ENCODE results near the gene ZYX.

GRCh38 chr7:143384148-143384547, 3.0 kb downstream of the ZYX start:
- TF ChIP-seq, protein P1, sequence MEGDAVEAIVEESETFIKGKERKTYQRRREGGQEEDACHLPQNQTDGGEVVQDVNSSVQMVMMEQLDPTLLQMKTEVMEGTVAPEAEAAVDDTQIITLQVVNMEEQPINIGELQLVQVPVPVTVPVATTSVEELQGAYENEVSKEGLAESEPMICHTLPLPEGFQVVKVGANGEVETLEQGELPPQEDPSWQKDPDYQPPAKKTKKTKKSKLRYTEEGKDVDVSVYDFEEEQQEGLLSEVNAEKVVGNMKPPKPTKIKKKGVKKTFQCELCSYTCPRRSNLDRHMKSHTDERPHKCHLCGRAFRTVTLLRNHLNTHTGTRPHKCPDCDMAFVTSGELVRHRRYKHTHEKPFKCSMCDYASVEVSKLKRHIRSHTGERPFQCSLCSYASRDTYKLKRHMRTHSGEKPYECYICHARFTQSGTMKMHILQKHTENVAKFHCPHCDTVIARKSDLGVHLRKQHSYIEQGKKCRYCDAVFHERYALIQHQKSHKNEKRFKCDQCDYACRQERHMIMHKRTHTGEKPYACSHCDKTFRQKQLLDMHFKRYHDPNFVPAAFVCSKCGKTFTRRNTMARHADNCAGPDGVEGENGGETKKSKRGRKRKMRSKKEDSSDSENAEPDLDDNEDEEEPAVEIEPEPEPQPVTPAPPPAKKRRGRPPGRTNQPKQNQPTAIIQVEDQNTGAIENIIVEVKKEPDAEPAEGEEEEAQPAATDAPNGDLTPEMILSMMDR (IDR thresholded peaks at IDR 0.05), result no peak
- TF ChIP-seq POLR2AphosphoS5 (IDR thresholded peaks at IDR 0.05), result no peak
- no peak for TF ChIP-seq POLR2A (IDR thresholded peaks at IDR 0.05)
